ENCODE data around the gene NEURL4.

The NEURL4 gene

GRCh38 chr17:7289256-7290032, 39.7 kb downstream of the NEURL4 start:
- H3K27me3 ChIP-seq (ENCODE audit: control insufficient read depth, insufficient read depth, low read length): no peaks in the 10 kb centered on the region
- H3K36me3 ChIP-seq (ENCODE audit: control insufficient read depth, insufficient read depth, low read length): peaks cover 6% of the 10 kb centered on the region; the same call in 1 of the 2 replicates
- no CpG with 5 or more reads among the region's 18 CpGs for WGBS (ENCODE audit: insufficient coverage, insufficient read length)
- H3K27ac ChIP-seq (ENCODE audit: low read length): no peak overlapping the region
- peaks cover 1% of the 10 kb centered on the region; the same call in 1 of the 2 replicates for H3K4me1 ChIP-seq (ENCODE audit: control insufficient read depth, insufficient read depth, low read length)
- DNase-seq (ENCODE audit: low read depth, low spot score): no peak
- no peaks in the 10 kb centered on the region for H3K9me3 ChIP-seq (ENCODE audit: control insufficient read depth, insufficient read depth, low read length)
- H3K4me3 ChIP-seq (ENCODE audit: low read length): no peak overlapping the region

DNA sequence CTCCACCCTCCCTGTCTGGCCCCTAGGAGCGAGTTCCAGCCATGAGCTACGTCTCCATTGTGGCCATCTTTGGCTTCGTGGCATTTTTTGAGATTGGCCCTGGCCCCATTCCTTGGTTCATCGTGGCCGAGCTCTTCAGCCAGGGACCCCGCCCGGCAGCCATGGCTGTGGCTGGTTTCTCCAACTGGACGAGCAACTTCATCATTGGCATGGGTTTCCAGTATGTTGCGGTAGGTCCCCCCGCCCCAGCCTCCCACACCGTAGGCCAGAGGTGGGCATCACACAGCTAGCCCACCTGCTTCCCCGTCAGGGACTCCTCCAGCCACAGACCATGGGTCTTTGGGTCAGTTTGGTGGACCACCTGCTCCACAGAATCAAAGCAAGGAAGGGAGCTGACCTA, 43.5 kb downstream of the NEURL4 start:
- Histone ChIP-seq H3K27ac (ENCODE audit: low read length) (no peak overlapping the region), H3K27me3 (ENCODE audit: control insufficient read depth, insufficient read depth, low read length) (no peaks in the 10 kb centered on the region), H3K36me3 (ENCODE audit: control insufficient read depth, insufficient read depth, low read length) (peaks cover 10% of the 10 kb centered on the region; the same call in 1 of the 2 replicates), H3K9me3 (ENCODE audit: control insufficient read depth, insufficient read depth, low read length) (no peaks in the 10 kb centered on the region), H3K4me1 (ENCODE audit: control insufficient read depth, insufficient read depth, low read length) (peaks cover 1% of the 10 kb centered on the region; the same call in 1 of the 2 replicates), H3K4me3 (ENCODE audit: low read length) (no peak overlapping the region)
- no CpG with 5 or more reads among the region's 12 CpGs for WGBS (ENCODE audit: insufficient coverage, insufficient read length)
- DNase-seq (ENCODE audit: low read depth, low spot score): no peak

DNA sequence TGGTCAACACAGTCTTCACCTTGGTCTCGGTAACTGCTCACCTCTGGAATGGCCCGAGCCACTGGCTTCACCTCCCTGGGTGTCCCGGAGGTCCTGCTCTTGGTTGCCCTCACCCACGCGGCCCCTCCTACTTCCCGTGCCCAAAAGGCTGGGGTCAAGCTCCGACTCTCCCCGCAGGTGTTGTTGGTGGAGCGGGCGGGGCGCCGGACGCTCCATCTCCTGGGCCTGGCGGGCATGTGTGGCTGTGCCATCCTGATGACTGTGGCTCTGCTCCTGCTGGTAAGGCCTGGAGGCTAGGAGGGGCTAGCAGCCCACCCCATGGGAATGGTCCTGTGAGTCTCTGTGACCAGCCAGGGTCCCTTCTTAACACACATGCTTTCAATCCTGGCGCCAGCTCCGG, 44.2 kb downstream of the NEURL4 start:
- no CpG with 5 or more reads among the region's 16 CpGs for WGBS (ENCODE audit: insufficient coverage, insufficient read length)
- Histone ChIP-seq H3K4me3 (ENCODE audit: low read length) (no peak overlapping the region), H3K27ac (ENCODE audit: low read length) (no peak overlapping the region), H3K27me3 (ENCODE audit: control insufficient read depth, insufficient read depth, low read length) (no peaks in the 10 kb centered on the region), H3K36me3 (ENCODE audit: control insufficient read depth, insufficient read depth, low read length) (peaks cover 10% of the 10 kb centered on the region; the same call in 1 of the 2 replicates), H3K4me1 (ENCODE audit: control insufficient read depth, insufficient read depth, low read length) (peaks cover 3% of the 10 kb centered on the region), H3K9me3 (ENCODE audit: control insufficient read depth, insufficient read depth, low read length) (no peaks in the 10 kb centered on the region)
- DNase-seq (ENCODE audit: low read depth, low spot score): no peak

DNA sequence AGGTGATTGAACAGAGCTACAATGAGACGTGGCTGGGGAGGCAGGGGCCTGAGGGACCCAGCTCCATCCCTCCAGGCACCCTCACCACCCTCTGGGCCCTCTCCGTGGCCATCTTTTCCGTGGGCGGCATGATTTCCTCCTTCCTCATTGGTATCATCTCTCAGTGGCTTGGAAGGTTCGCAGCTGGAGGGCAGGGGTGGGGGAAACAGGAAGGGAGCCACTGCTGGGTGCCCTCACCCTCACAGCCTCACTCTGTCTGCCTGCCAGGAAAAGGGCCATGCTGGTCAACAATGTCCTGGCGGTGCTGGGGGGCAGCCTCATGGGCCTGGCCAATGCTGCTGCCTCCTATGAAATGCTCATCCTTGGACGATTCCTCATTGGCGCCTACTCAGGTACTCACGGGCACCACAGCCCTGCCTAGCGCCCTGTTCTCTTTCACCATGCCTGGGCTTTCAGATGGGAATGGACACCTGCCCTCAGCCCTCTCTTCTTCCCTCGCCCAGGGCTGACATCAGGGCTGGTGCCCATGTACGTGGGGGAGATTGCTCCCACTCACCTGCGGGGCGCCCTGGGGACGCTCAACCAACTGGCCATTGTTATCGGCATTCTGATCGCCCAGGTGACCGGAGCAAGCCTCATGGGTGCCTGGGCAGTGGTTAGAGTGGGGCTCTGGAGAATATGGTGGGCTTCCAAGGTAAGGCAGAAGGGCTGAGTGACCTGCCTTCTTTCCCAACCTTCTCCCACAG, 45.5 kb downstream of the NEURL4 start:
- Histone ChIP-seq H3K9me3 (ENCODE audit: control insufficient read depth, insufficient read depth, low read length) (no peaks in the 10 kb centered on the region), H3K4me3 (ENCODE audit: low read length) (no peak overlapping the region), H3K4me1 (ENCODE audit: control insufficient read depth, insufficient read depth, low read length) (peaks cover 2% of the 10 kb centered on the region), H3K27me3 (ENCODE audit: control insufficient read depth, insufficient read depth, low read length) (no peaks in the 10 kb centered on the region), H3K36me3 (ENCODE audit: control insufficient read depth, insufficient read depth, low read length) (peaks cover 10% of the 10 kb centered on the region; the same call in 1 of the 2 replicates), H3K27ac (ENCODE audit: low read length) (no peak overlapping the region)
- WGBS (ENCODE audit: insufficient coverage, insufficient read length): no CpG with 5 or more reads among the region's 18 CpGs
- DNase-seq (ENCODE audit: low read depth, low spot score): no peak

GRCh38 chr17:7282752-7283321, 46.3 kb downstream of the NEURL4 start:
- H3K27me3 ChIP-seq (ENCODE audit: control insufficient read depth, insufficient read depth, low read length): no peaks in the 10 kb centered on the region
- DNase-seq (ENCODE audit: low read depth, low spot score): no peak
- peaks cover 10% of the 10 kb centered on the region; the same call in 1 of the 2 replicates for H3K36me3 ChIP-seq (ENCODE audit: control insufficient read depth, insufficient read depth, low read length)
- H3K4me1 ChIP-seq (ENCODE audit: control insufficient read depth, insufficient read depth, low read length): peaks cover 2% of the 10 kb centered on the region
- H3K27ac ChIP-seq (ENCODE audit: low read length): no peak overlapping the region
- H3K4me3 ChIP-seq (ENCODE audit: low read length): no peak overlapping the region; the same call in 1 of the 2 replicates
- no CpG with 5 or more reads among the region's 6 CpGs for WGBS (ENCODE audit: insufficient coverage, insufficient read length)
- H3K9me3 ChIP-seq (ENCODE audit: control insufficient read depth, insufficient read depth, low read length): no peaks in the 10 kb centered on the region

DNA sequence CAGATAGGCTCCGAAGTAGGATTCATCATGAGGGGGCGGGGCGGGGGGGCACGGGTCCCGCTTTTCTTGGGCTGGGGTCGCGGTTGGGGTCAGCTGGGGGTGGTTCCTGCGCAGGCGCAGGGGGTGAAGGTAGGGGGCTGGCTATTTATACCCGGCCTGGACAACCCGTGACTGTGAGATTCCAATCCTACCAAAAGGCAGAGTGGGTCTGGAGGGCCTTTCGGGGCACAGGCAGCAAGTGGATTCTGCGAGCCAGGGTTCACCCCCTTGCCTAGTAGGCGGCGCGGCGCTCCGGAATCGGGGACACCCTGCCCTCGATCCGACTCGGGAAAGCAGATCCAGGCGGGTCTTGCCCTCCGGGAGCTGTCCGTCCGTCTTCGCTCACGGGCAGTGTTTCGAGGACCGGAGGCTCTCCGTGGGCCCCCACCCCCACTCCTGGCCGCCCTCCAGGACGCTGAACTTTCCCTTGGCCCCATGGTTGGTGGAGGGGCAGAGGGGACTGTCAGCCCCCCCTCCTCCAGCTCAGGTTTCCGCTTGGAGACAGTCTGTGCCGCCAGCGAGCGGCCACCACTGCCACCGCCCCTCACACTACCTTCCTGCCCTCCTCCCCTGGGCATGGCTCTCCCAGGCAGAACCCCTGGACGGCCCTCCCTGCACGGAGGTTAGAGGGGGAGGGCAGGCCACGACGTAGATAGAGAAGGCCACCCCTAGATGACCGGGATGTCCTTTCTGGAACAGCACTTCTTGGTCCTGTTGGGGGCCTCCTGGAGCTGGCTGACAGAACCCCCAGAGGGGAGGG, 47.0 kb downstream of the NEURL4 start:
- WGBS (ENCODE audit: insufficient coverage, insufficient read length): no CpG with 5 or more reads among the region's 43 CpGs
- Histone ChIP-seq H3K9me3 (ENCODE audit: control insufficient read depth, insufficient read depth, low read length) (no peaks in the 10 kb centered on the region), H3K4me1 (ENCODE audit: control insufficient read depth, insufficient read depth, low read length) (peaks cover 2% of the 10 kb centered on the region), H3K4me3 (ENCODE audit: low read length) (peak overlapping the region; percentile 65; the same call in 1 of the 2 replicates), H3K36me3 (ENCODE audit: control insufficient read depth, insufficient read depth, low read length) (peaks cover 10% of the 10 kb centered on the region; the same call in 1 of the 2 replicates), H3K27ac (ENCODE audit: low read length) (no peak overlapping the region), H3K27me3 (ENCODE audit: control insufficient read depth, insufficient read depth, low read length) (no peaks in the 10 kb centered on the region)
- no peak for DNase-seq (ENCODE audit: low read depth, low spot score)

- H3K36me3 ChIP-seq (ENCODE audit: control insufficient read depth, insufficient read depth, low read length): peaks cover 10% of the 10 kb centered on the region; the same call in 1 of the 2 replicates
- peaks cover 2% of the 10 kb centered on the region for H3K4me1 ChIP-seq (ENCODE audit: control insufficient read depth, insufficient read depth, low read length)
- no peak for DNase-seq (ENCODE audit: low read depth, low spot score)
- H3K9me3 ChIP-seq (ENCODE audit: control insufficient read depth, insufficient read depth, low read length): no peaks in the 10 kb centered on the region
- peak within 1 kb of the TSS; percentile 65; the same call in 1 of the 2 replicates for H3K4me3 ChIP-seq (ENCODE audit: low read length)
- H3K27me3 ChIP-seq (ENCODE audit: control insufficient read depth, insufficient read depth, low read length): no peaks in the 10 kb centered on the region
- no peak within 1 kb of the TSS for H3K27ac ChIP-seq (ENCODE audit: low read length)
- no CpG with 5 or more reads among the region's 71 CpGs for WGBS (ENCODE audit: insufficient coverage, insufficient read length)
Measured at GRCh38 chr17:7281074-7281952, 47.8 kb downstream of the NEURL4 start, which contains the start of gene SLC2A4. Gene SLC2A4 (plus strand): TSS chr17:7281718. CDS start chr17:7281935, 217 bp downstream.

DNA sequence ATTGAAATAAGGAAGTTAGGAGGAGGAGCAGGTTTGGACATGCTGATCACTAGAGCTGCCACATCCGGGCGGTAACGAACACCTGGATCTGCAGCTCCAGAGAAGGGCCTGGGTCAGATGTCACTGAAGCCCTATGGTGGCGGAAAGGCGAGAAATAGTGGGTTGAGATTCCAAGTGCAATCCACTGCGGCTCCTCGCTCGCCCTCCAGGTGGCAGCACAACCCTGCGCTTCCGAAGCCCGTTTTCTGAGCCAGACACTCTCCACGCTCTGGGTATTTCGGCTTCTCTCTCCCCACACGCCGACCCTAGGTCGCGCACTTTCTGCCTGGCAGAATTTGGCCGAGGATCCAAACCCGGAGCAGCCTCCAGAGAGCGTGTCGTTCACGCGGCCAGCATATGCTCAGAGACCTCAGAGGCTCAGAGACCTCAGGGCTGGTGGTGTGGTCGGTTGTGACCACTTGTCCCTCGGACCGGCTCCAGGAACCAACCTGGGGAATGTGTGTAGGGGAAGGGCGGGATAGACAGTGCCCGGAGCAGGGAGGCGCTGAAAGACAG, 48.5 kb downstream of the NEURL4 start:
- H3K27me3 ChIP-seq (ENCODE audit: control insufficient read depth, insufficient read depth, low read length): no peaks in the 10 kb centered on the region
- peaks cover 10% of the 10 kb centered on the region; the same call in 1 of the 2 replicates for H3K36me3 ChIP-seq (ENCODE audit: control insufficient read depth, insufficient read depth, low read length)
- no peaks in the 10 kb centered on the region for H3K9me3 ChIP-seq (ENCODE audit: control insufficient read depth, insufficient read depth, low read length)
- WGBS (ENCODE audit: insufficient coverage, insufficient read length): no CpG with 5 or more reads among the region's 29 CpGs
- no peak for DNase-seq (ENCODE audit: low read depth, low spot score)
- H3K27ac ChIP-seq (ENCODE audit: low read length): no peak overlapping the region
- H3K4me1 ChIP-seq (ENCODE audit: control insufficient read depth, insufficient read depth, low read length): peaks cover 2% of the 10 kb centered on the region
- H3K4me3 ChIP-seq (ENCODE audit: low read length): peak overlapping the region; percentile 28; the same call in 1 of the 2 replicates

- no CpG with 5 or more reads among the region's 8 CpGs for WGBS (ENCODE audit: insufficient coverage, insufficient read length)
- Histone ChIP-seq H3K4me3 (ENCODE audit: low read length) (no peak overlapping the region), H3K27ac (ENCODE audit: low read length) (no peak overlapping the region), H3K27me3 (ENCODE audit: control insufficient read depth, insufficient read depth, low read length) (no peaks in the 10 kb centered on the region), H3K9me3 (ENCODE audit: control insufficient read depth, insufficient read depth, low read length) (no peaks in the 10 kb centered on the region), H3K36me3 (ENCODE audit: control insufficient read depth, insufficient read depth, low read length) (peaks cover 4% of the 10 kb centered on the region; the same call in 1 of the 2 replicates), H3K4me1 (ENCODE audit: control insufficient read depth, insufficient read depth, low read length) (peaks cover 2% of the 10 kb centered on the region)
- DNase-seq (ENCODE audit: low read depth, low spot score): no peak
Measured at GRCh38 chr17:7279448-7279847, 49.7 kb downstream of the NEURL4 start.

Data from iPS DF 6.9 (cell line).